Measurements from ENCODE around the gene ELANE.
"Not testable (repeated sequence)": the region's sequence is repeated elsewhere in the genome, so short reads cannot be mapped to it uniquely, and the experiment has no call there.

Gene ELANE

GRCh38 chr19:866769-867300 is 14.7 kb downstream of the ELANE start:
- no peak for DNase-seq

GRCh38 chr19:867301-867793 is 15.2 kb downstream of the ELANE start:
- DNase-seq, result no peak

GRCh38 chr19:867855-868457 is 15.9 kb downstream of the ELANE start:
- no peak for DNase-seq

GRCh38 chr19:868458-869244 is 16.5 kb downstream of the ELANE start:
- no peak for DNase-seq

- DNase-seq, result peak; percentile 52 to 60
These were observed 17.4 kb downstream of the ELANE start for GRCh38 chr19:869245-870177.

- no peak for DNase-seq
These were observed 18.2 kb downstream of the ELANE start for GRCh38 chr19:870314-870713.

- DNase-seq, result no peak
These were observed 18.9 kb downstream of the ELANE start for GRCh38 chr19:870963-871401.

- peak in 1 of 2 experiments; percentile 21 for DNase-seq
These were observed 19.6 kb downstream of the ELANE start for GRCh38 chr19:871446-872265.

- peak; percentile 66 to 90 for DNase-seq
These were observed 20.3 kb downstream of the ELANE start for GRCh38 chr19:872266-872951.

- peak in 1 of 2 experiments; percentile 68 for DNase-seq
These were observed 21.0 kb downstream of the ELANE start for GRCh38 chr19:873084-873483.

- no peak for DNase-seq
These were observed 21.5 kb downstream of the ELANE start for GRCh38 chr19:873561-874041.

GRCh38 chr19:875265-875879 is 23.3 kb downstream of the ELANE start:
- no peak for DNase-seq

- DNase-seq, result no peak
These were observed 24.0 kb downstream of the ELANE start for GRCh38 chr19:876089-876488.

- no peak for DNase-seq
These were observed 24.7 kb downstream of the ELANE start for GRCh38 chr19:876780-877314.

GRCh38 chr19:877992-878660 is 26.0 kb downstream of the ELANE start:
- DNase-seq, result not testable (repeated sequence)

- DNase-seq, result not testable (repeated sequence)
These were observed 26.9 kb downstream of the ELANE start for GRCh38 chr19:878751-879561.

- DNase-seq, result no peak
These were observed 27.8 kb downstream of the ELANE start for GRCh38 chr19:879711-880438.

Measured in SW 1271 (cell line).